Fibroblast of skin of back (primary cell): Measurements from ENCODE around the gene RNF44. TPM values are rescaled to one million over a fixed set of nuclear protein-coding genes. Genes with fewer than 3 reads are reported as not detected.
A peak's percentile ranks its signal among the peaks of the same experiment; 100 is the strongest.

Experiments
- DNase-seq: peaks from one replicate; pipeline ENCODE4 v3.0.0-alpha.2; 2013
- polyA plus RNA-seq, 2 experiments: library from polyadenylated mRNA; unstranded; fragments of 120-200 nt; gene quantifications; one replicate each; pipeline ENCODE4 v1.2.1, GENCODE V29; 2013; ENCODE audit not compliant: insufficient read length in 2 of 2

RNF44 gene
- polyA plus RNA-seq (2013, experiment 1 of 2; ENCODE audit: insufficient read length), result 15.7 TPM
- polyA plus RNA-seq (2013, experiment 2 of 2; ENCODE audit: insufficient read length), result 10.5 TPM

DNA sequence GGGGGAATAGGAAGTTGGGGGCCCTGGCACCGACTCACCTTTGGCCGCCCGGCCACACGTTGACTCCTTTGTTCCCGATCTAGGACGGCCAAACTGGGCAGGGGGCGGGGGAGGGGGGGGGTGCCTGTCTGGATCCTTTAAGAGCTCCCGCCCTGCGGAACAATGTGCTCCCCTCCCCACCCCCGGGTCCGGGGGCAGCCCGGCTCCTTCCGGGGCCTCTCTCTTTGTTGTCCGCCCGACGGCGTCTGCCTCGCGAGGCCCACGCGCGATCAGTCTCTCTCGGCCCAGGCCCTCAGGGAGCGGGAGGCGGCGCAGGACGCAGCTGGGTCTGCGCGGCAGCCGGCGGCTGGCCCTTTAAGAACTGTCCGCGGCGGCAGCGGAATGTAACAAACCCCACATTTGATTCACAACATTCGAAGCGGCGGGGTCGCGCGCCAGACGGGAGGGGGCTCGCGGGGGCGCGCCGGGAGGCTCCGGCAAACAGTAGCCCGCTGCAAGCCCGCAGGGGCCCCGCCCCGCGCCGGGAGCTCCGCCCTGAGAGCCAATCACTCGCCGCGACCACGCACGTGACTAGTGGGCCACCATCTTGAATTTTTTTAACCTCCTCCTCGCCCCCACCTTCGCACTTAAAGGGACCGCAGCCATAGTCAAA is at the start of gene RNF44:
RNF44 (minus strand) TSS at position 501 of the 652 bp plus-strand sequence. CDS start 4,930 bp downstream, outside the sequence.
- peak; percentile 97 for DNase-seq

DNA sequence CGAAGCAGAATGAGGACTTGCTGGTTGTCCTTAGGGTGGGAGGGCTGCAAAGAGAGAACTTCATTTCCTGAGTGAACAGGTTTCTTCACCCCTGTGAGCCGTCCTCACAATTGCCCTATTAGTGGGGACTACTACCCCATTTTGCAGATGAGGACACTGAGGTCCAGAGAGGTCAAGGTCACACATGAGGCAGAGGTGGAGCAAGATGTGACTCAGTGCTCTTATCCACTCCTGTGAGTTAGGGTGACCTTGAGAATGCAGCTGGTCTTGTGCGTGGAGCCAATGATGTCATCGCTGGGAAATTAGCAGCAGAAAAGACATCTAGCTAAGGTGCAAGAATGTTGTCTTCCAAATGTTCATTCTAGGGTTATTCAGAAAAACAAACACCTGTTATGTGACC is 45.9 kb upstream of the RNF44 start:
- no peak for DNase-seq

DNA sequence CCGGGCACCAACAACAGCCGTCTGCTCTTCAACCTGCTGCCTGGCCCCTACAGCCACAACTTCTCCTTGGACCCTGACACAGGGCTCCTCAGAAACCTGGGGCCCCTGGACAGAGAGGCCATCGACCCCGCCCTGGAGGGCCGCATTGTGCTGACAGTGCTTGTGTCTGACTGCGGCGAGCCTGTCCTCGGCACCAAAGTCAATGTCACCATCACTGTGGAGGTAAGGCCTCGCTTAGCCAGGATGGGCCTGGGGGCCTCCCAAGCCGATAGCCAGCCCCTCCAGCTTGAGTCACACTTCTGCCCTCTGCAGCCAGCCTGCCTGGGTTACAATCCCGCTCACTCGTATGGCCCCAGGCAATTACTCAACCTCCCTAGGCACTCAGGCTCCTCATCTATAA is 44.2 kb upstream of the RNF44 start:
- no peak for DNase-seq

DNA sequence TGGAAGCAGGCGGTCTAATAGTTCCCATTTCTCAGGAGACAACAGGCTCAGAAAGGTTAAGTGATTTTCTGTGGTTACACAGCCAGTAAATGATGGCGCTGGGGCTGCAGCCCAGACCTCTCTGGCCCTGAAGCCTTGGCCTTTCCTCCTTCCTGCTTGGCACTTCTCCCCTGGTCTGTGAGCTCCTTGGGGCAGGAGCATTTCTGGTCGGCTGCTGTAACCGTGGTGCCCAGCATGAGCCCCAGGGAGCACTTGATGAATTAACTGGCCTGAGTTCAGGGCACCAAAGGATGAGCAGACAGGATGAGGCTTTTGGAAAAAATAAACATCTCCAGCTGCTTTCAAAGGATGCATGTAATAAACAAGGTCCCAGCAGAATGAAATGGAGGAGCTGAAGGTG is 42.1 kb upstream of the RNF44 start:
- DNase-seq, result no peak

DNA sequence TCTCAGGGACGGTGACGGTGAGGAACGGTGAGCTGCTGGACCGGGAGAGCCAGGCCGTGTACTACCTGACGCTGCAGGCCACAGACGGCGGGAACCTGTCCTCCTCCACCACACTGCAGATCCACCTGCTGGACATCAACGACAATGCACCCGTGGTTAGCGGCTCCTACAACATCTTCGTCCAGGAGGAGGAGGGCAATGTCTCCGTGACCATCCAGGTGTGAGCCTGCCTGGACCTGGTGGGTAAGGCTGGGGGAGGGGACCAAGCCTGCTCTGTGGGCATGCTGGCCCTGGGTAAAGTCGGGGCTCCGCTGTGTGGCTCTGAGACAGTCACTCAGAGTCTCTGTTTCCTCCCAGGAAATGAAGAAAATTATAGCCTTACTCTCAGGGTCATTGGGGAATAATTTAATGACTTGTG is 41.2 kb upstream of the RNF44 start:
- peak; percentile 28 for DNase-seq

DNA sequence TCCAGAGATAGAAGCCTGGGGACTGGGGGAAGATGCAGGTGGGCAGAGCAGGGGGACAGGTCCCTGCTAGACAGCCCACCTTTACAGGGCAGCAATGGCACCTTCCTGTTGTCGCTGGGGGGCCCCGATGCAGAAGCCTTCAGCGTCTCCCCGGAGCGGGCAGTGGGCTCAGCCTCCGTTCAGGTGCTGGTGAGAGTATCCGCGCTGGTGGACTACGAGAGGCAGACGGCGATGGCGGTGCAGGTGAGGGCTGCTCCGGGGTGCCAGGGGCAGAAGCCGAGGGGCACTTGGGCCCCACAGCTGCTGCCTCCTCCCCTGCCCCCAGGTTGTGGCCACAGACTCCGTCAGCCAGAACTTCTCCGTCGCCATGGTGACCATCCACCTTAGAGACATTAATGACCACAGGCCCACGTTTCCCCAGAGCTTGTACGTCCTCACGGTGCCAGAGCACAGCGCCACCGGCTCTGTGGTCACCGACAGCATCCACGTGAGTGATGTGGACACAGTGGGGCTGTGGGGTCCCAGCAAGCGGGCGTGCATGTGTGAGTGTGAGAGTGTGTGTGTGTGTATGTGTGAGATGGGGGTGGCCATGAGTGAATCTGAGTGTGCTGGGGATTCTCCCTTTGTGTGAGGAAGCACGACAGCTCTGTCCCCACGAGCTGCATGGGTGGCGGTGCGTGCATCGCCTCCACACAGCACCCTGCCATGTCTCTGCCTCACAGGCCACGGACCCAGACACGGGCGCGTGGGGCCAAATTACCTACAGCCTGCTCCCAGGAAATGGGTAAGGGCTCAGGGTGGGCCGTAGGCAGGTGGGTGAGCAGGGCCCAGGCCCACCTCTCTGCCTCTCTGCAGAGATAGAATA is 40.3 kb upstream of the RNF44 start:
- DNase-seq, result no peak

DNA sequence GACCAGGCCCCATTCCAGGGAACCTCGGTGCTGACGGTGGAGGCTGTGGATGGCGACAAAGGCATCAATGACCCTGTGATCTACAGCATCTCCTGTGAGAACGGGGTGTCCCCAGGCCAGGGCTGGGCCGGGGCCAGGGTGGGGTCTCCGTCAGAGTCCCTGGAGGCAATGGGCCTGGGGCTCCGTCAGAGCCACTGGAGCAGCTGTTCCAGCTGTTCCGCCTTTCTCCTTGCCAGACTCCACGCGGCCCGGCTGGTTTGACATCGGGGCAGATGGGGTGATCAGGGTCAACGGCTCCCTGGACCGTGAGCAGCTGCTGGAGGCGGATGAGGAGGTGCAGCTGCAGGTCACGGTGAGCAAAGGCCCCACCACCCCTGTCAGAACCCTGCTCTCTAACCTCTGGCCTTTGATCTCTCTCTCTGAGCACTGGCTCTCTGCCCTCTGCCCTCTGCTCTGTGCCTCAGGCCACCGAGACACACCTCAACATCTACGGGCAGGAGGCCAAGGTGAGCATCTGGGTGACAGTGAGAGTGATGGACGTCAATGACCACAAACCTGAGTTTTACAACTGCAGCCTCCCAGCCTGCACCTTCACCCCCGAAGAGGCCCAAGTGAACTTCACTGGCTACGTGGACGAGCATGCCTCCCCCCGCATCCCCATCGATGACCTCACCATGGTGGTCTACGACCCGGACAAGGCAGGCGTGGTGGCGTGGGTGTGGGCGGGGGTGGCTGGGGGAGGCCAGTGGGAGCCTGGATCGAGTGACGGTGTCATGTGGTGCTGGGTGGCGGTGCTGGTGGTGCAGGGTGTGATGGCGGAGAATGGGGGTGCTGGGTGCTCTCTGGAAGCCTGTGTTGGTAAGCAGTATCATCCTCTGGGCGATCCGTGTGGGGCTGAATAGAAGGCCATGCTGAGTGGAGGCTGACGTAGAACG is 38.6 kb upstream of the RNF44 start:
- no peak for DNase-seq

DNA sequence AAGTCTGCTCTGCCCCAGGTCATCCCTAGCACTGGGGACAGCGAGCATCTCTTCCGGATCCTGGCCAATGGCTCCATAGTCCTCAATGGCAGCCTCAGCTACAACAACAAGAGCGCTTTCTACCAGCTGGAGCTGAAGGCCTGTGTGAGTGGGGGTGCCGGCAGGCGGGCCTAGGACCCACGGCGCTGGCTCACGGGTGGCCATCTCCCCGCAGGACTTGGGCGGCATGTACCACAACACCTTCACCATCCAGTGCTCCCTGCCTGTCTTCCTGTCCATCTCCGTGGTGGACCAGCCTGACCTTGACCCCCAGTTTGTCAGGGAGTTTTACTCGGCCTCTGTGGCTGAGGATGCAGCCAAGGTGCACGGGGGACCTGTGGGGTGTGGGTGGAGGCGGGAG is 37.9 kb upstream of the RNF44 start:
- no peak for DNase-seq

DNA sequence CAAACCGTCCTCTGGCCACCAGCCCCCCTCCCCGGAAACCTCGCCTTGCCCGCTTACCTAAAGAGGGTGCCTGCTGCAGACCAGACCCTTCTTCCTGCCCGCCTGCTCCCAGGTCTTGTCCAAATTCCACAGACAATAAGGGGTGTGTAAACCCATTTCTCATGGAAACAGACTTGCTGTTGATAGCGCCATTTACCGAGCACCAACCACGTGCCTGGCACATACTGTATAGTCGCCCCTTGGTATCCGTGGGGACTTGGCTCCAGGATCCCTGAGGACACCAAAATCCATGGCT is 37.0 kb upstream of the RNF44 start:
- DNase-seq, result no peak

DNA sequence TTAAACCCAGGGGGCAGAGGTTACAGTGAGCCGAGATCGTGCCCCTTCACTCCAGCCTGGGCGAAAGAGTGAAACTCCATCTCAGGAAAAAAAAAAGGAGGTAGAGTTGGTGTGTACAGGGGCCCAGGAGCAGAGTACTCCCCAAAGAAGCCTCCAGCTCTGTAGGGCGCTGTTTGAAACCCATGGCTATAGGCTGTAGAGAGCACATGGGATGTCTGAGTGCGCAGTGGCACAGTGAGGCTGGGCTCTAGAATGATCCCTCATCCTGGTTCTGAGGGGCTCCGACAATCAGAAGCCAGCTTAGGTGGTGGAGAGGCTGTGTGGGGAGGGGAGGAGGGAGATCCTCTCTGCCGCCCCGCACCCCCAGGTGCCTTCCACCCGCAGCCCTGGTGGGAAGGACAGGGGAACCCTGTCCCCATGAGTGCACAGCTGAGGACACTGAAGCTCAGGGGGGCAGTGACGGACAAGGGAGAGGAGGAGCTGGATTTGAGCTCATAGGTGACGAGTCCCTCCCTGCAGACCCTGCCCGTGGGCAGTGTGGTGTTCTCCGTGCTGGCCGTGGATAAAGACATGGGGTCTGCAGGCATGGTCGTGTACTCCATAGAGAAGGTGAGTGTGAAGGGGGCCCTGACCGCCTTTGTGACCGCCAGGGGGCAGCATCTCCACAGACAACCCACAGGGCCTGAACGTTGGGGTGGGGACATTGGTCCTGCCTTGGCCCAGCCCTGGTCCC is 36.5 kb upstream of the RNF44 start:
- DNase-seq, result peak; percentile 41

DNA sequence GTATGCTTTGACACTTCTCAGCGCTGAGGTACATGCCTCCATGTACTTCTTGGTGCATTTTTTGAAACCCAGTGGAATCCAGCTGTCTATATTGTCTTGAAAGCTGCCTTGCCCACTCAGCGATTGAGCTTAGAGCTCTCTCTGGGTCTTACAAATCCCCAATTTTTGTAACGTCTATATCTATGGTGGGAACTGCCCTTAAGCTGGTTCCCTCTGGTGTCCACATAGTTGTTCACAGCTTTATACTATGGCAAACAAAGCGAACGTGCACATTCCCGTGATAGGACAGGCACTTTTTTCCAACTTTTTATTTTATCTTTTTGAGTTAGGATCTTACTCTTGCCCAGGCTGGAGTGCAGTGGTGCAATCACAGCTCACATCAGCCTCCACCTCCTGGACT is 32.8 kb upstream of the RNF44 start:
- no peak for DNase-seq

DNA sequence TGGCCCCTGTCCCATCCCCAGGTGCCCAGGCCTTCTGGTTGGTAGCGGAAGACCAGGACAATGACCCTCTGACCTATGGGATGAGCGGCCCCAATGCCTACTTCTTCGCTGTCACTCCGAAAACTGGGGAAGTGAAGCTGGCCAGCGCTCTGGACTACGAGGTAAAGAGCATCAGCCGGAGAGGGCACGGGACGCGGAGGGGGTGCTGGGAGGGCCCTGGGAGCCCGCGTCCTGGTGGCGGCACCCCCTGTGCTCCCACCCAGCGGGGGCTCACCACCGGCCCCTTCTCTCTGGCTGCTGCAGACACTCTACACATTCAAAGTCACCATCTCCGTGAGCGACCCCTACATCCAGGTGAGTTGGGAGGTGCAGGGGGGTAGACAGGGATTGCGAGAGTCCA is 31.5 kb upstream of the RNF44 start:
- DNase-seq, result no peak

DNA sequence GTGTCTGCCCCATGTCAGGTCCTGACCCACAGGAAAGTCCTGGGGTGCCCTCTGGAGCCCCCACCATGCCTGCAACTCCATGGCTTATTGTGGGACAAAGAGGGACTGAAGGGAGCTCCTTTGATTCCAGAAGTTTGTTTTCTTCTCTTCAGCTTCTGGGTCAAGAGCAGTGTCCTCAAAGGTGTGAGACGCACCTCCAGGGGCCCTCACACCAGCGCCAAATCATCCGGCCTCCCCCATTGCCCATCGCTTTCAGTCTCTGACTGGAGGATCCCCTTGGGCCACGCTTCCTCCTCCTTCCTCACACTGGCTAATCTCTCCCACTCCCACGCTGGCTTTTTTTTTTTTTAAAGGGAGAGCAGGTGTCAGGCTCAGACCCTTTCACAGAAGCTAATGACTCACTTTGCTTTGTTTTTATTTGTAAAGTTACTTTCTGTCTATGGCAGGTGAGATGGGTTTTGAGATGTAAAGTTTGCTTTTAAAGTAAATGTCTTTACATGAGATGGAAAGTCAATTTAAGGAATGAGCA is 28.6 kb upstream of the RNF44 start:
- DNase-seq, result no peak

DNA sequence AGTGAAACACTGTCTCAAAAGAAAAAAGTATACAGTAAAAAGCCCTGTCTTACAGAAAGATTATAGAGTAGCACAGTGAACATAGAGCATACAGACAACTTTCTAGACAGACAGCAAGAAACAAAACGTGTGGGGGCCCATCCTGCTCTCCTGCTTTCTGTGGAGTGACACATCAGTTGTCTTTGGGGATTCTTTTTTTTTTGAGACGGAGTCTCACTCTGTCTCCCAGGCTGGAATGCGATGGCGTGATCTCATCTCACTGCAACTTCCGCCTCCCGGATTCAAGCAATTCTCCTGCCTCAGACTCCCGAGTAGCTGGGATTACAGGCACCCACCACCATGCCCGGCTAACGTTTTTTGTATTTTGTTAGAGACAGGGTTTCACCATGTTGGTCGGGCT is 26.8 kb upstream of the RNF44 start:
- peak; percentile 60 for DNase-seq

DNA sequence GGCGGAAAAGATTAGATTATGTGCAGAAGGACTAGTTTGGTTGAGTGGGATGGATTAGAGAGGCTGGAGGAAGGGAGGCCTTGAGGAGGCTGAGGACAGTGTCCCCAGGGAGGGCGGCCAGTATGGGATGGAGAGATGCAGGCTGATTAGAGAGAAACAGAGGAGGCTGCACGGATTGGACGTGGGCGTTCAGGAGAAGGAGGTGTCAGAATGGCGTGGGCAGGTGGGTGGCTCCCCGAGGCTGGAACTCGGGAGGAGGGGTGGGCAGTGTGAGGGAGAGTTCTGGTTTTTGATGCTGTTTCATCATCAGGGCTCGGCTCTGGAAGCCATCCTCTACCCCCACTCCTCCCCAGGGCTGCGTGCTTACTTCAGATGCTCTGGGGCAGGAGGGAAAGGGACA is 25.0 kb upstream of the RNF44 start:
- no peak for DNase-seq

DNA sequence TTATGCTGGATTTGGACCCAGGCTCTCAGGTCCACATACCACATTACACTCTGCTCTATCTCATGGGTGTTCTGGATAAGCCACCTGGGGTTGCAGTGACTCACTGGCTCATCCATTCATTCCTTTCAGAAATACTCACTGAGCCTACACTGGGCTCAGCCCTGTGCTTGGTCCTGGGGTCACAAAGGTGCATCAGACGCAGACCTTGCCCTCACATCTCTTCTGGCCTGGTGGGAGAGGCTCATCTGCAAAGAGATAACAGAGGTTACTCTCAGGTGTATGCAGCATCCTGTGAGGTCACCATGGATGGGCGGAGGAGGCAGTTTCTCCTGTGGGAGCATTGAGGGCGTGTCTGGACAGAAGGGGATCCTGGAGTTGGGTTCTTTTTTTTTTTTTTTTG is 24.1 kb upstream of the RNF44 start:
- DNase-seq, result no peak

DNA sequence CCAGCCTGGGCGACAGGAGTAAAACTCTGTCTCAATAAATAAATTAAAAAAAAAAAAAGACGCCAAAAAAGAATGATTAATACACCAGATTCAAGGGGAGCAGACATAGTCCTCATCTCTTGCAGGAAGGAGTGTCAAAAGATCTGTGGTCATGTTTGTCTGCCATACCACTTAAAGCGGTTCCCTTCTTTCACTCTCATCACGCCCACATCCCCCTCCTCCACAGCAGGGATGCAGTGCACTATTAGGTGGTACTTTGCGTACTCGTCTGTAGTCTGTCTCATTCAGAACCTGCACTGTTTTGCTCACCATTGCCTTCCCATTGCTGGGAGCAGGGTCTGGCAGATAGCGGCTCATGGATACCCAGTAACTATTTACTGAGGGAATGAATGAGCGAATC is 23.2 kb upstream of the RNF44 start:
- no peak for DNase-seq

DNA sequence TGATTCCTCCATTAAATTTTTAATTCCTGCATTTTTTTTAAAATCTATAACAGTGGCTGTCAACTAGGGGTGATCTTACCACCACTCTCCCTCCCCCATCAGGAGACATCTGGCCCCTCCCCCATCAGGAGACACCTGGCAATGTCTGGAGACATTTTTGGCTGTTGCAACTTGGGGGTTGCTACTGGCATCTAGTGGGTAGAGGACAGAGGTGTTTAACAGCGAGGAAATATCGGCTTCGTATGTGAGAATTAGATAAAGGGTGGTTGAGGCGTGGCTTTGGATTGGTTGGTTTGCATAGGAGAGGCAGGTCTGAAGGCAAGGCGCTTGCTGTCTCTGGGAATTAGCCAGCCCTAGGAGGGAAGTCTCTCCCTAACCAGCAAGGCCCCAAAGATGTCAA is 22.5 kb upstream of the RNF44 start:
- no peak for DNase-seq

DNA sequence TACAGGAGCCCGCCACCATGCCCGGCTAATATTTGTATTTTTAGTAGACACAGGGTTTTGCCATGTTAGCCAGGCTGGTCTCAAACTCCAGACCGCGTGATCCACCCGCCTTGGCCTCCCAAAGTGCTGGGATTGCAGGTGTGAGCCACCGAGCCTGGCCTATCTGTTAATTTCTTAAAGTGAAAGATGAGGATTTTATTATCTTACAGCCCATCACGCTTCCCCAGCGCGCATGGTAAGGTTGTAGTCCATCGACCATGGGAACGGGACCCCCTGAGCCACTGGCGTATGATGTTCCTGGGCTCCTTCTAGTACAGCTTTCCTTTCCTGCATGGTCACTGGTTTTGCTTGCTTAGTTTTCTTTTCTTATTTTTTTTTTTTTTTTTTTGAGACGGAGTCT is 20.6 kb upstream of the RNF44 start:
- no peak for DNase-seq

DNA sequence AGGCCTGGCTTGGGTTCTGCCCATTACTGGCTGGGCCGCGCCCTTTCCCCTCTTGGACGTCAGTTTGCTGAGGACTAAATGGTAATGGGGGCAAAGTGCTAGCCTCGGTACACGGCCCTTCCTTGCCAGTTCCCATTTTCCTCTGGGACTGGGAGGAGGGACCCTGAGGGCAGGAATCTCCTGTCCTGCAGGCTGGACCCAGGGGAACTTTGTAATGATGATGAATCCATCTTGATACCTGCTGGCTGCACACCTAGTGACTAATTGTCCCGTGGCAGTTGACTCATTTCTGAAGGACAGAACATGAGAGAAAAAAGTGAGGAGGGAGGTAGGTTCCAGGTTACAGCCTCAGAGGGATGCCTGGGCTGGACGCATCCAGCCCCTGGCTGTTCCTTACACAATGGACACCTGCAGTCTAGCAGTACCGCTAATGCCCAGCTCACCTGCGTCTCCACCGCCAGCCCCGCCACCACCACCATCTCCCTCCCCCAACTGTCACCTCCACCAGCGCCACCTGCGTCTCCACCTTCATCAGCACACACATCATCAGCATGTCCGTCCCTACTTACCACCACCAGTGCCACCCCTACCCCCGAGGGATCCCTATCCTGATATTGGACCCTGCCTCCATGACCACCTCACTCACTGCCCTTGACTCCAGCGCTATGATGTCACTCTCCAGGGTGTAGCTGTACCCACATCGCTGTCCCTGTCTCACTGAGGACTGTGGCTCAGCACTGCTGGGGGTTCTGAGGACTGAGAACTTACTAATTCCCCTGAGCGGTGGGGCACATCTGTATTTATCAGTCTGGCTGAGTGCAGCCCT is 16.3 kb upstream of the RNF44 start:
- no peak for DNase-seq

DNA sequence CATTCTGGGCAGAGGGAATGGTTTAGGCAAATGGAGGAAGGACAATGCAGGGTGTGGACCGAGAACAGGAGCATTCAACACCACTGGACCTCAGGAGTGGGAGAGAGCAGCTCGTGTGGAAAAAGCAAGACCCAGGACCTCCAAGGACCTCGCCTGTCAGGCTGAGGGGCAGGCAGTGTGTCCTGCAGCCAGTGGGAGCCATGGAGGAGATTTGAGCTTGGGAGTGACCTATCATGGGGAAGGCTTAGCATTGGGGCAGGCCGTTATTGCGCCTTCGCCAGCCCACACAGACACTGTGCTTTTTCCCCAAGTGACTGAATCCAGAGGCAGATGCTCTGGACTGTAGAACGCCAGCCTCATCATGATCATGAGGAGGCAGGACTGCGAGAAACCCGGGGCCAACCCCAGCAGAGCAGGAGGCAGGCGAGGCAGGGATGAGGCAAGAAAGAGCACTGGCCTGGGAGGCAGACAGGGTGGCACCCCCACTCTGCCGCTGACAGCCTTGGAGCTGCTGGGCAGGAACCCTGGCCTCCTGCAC is 15.2 kb upstream of the RNF44 start:
- DNase-seq, result no peak
